Activated CD4-positive, alpha-beta T cell treated with anti-CD3 and anti-CD28 coated beads, Interleukin-2, amount 10 ng/mL, durations not matched to agents 7 days and 5 days (primary cell): ENCODE results near the gene RARRES2. TPM values are rescaled to one million over a fixed set of nuclear protein-coding genes. Genes with fewer than 3 reads are reported as not detected.
"Not testable (repeated sequence)": the region's sequence is repeated elsewhere in the genome, so short reads cannot be mapped to it uniquely, and the experiment has no call there.

Experiments
- CTCF ChIA-PET: fragments of 350-600 bp; sonication (Branson Sonifier 250); formaldehyde crosslinking; loops from one replicate; lab custom pipeline; 2021; ENCODE audit warnings: antibody characterized with exemption; lab: Charles Lee
- POLR2A ChIA-PET: fragments of 350-600 bp; sonication (Branson Sonifier 250); formaldehyde crosslinking; loops from one replicate; lab custom pipeline; 2021; ENCODE audit warnings: antibody characterized with exemption; lab: Charles Lee
- DNase-seq: peaks from one replicate; pipeline ENCODE4 v3.0.0-alpha.2; 2020
- H3K27ac Mint-ChIP-seq: one replicate; pipeline ENCODE4 v1.8.0; 2021; ENCODE audit warnings: mild to moderate bottlenecking, moderate library complexity, mixed read lengths
- H3K27me3 Mint-ChIP-seq: one replicate; pipeline ENCODE4 v1.8.0; 2021; ENCODE audit warnings: mixed read lengths
- H3K36me3 Mint-ChIP-seq: one replicate; pipeline ENCODE4 v1.8.0; 2021; ENCODE audit warnings: low read depth, mixed read lengths
- H3K4me1 Mint-ChIP-seq: one replicate; pipeline ENCODE4 v1.8.0; 2021; ENCODE audit warnings: mixed read lengths
- H3K4me3 Mint-ChIP-seq: one replicate; pipeline ENCODE4 v1.8.0; 2021; ENCODE audit warnings: mild to moderate bottlenecking, moderate library complexity, mixed read lengths
- H3K9me3 Mint-ChIP-seq: one replicate; pipeline ENCODE4 v1.8.0; 2021; ENCODE audit warnings: mixed read lengths
- total RNA-seq, 2 experiments: library from RNA; stranded (reverse); gene quantifications; one replicate each; pipeline ENCODE4 v1.2.3, GENCODE V29; 2021

RARRES2 gene
- total RNA-seq, 2 experiments from 2014 or later: not detected

- H3K27ac Mint-ChIP-seq, H3K4me1 Mint-ChIP-seq, DNase-seq, H3K27me3 Mint-ChIP-seq, H3K9me3 Mint-ChIP-seq, CTCF ChIA-PET, H3K4me3 Mint-ChIP-seq, POLR2A ChIA-PET, H3K36me3 Mint-ChIP-seq: not testable (repeated sequence)
These were observed 38.5 kb downstream of the RARRES2 start for GRCh38 chr7:150302908-150303310.

DNA sequence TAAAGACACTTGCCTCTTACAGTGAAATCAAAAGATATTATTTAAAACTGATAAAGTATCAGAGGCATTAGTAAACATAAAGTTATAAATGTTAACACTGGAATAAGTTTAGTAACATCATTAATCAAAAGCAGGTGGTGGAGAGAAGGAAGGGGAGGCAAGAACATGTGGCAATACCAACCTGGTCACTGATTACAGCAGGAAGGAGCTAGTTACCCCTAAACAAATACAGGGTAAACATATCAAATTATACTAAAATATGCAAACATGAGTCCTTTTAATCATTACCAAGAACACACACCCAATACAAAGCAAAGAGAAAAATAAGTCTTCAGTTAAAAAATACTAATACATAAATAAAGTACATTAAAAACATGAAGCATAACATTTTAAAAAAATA lies 43.5 kb downstream of the RARRES2 start:
- H3K27ac Mint-ChIP-seq, H3K36me3 Mint-ChIP-seq, H3K4me1 Mint-ChIP-seq, H3K4me3 Mint-ChIP-seq, POLR2A ChIA-PET, DNase-seq, H3K27me3 Mint-ChIP-seq, H3K9me3 Mint-ChIP-seq, CTCF ChIA-PET: not testable (repeated sequence)

- CTCF ChIA-PET, DNase-seq, H3K4me1 Mint-ChIP-seq, H3K4me3 Mint-ChIP-seq, H3K27ac Mint-ChIP-seq, POLR2A ChIA-PET, H3K36me3 Mint-ChIP-seq, H3K9me3 Mint-ChIP-seq, H3K27me3 Mint-ChIP-seq: not testable (repeated sequence)
These were observed 44.6 kb downstream of the RARRES2 start for GRCh38 chr7:150296802-150297201.

GRCh38 chr7:150295614-150296013 lies 45.8 kb downstream of the RARRES2 start:
- CTCF ChIA-PET, H3K27me3 Mint-ChIP-seq, H3K4me3 Mint-ChIP-seq, H3K27ac Mint-ChIP-seq, DNase-seq, POLR2A ChIA-PET, H3K4me1 Mint-ChIP-seq, H3K9me3 Mint-ChIP-seq, H3K36me3 Mint-ChIP-seq: not testable (repeated sequence)

DNA sequence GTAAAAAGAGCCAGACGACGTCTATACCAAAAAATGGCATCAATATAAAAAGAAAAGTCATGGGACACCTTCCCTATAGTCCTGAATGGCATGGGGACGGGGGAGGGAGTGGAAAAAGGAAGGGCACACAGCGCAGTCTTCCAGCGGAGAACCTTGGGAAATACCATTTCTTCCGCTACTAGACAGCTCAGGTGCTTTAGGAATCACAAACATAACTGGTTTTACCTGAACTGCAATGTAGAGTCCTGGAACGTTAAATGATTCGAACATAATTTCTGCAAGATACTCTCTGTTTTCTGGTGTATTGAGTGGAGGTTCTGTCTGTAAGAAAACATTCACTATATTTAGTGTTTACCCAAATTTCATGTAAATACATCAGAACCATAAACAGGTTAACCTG lies 46.4 kb downstream of the RARRES2 start:
- CTCF ChIA-PET, H3K4me1 Mint-ChIP-seq, H3K4me3 Mint-ChIP-seq, POLR2A ChIA-PET, H3K9me3 Mint-ChIP-seq, H3K27ac Mint-ChIP-seq, H3K36me3 Mint-ChIP-seq, DNase-seq, H3K27me3 Mint-ChIP-seq: not testable (repeated sequence)

- DNase-seq, H3K4me3 Mint-ChIP-seq, H3K27ac Mint-ChIP-seq, CTCF ChIA-PET, POLR2A ChIA-PET, H3K9me3 Mint-ChIP-seq, H3K4me1 Mint-ChIP-seq, H3K27me3 Mint-ChIP-seq, H3K36me3 Mint-ChIP-seq: not testable (repeated sequence)
These were observed 51.1 kb downstream of the RARRES2 start for GRCh38 chr7:150290317-150290716.

GRCh38 chr7:150288816-150289215 lies 52.6 kb downstream of the RARRES2 start:
- H3K27me3 Mint-ChIP-seq, H3K4me3 Mint-ChIP-seq, DNase-seq, H3K36me3 Mint-ChIP-seq, H3K4me1 Mint-ChIP-seq, H3K9me3 Mint-ChIP-seq, H3K27ac Mint-ChIP-seq, POLR2A ChIA-PET, CTCF ChIA-PET: not testable (repeated sequence)

Other genes with a start within 250 kb of the RARRES2 start
- 10 to 100 TPM; 12.8 to 14.9 TPM for gene LRRC61, start 18.3 kb downstream of the RARRES2 start, total RNA-seq
- gene ACTR3C, start 18.1 kb downstream of the RARRES2 start, total RNA-seq: 1 to 10 TPM; 5.0 to 6.1 TPM
- 10 to 100 TPM; 45.1 to 54.6 TPM for gene REPIN1, start 27.2 kb upstream of the RARRES2 start, total RNA-seq
- 1 to 10 TPM; 4.2 to 4.4 TPM for gene ZNF775, start 37.7 kb upstream of the RARRES2 start, total RNA-seq
- 10 to 100 TPM; 35.9 to 36.3 TPM for gene GIMAP8, start 109.0 kb upstream of the RARRES2 start, total RNA-seq
- 100 to 1,000 TPM; 239 to 244 TPM for gene GIMAP7, start 173.2 kb upstream of the RARRES2 start, total RNA-seq
- gene GIMAP4, start 225.8 kb upstream of the RARRES2 start, total RNA-seq: 100 to 1,000 TPM; 311 to 335 TPM